GM06990 (cell line): ENCODE measurements around the gene DYRK2.

Experiments used
- DNase-seq: peaks from one replicate; pipeline ENCODE4 v3.0.0-alpha.2; 2011; ENCODE audit not compliant: insufficient read length; ENCODE audit errors: extremely low read depth
- H3K27me3 ChIP-seq: replicated peaks from 2 replicates; pipeline ENCODE4 v1.6.0; 2011; ENCODE audit warnings: low read length; ENCODE audit not compliant: control insufficient read depth, insufficient read depth
- H3K36me3 ChIP-seq: 2 replicates; pipeline ENCODE4 v1.5.1; 2011; ENCODE audit warnings: low read length; ENCODE audit not compliant: control insufficient read depth, insufficient read depth
- H3K4me3 ChIP-seq: replicated peaks from 2 replicates; pipeline ENCODE4 v1.5.1; 2011; ENCODE audit warnings: low read depth, mild to moderate bottlenecking, control low read depth, low read length
- TF ChIP-seq, protein P1 (sequence below): IDR thresholded peaks from 2 replicates; pipeline ENCODE4 v1.5.1; 2011; ENCODE audit warnings: low read length, control low read depth, mild to moderate bottlenecking, inconsistent platforms; ENCODE audit not compliant: insufficient read depth, poor library complexity, severe bottlenecking

Gene DYRK2

DNA sequence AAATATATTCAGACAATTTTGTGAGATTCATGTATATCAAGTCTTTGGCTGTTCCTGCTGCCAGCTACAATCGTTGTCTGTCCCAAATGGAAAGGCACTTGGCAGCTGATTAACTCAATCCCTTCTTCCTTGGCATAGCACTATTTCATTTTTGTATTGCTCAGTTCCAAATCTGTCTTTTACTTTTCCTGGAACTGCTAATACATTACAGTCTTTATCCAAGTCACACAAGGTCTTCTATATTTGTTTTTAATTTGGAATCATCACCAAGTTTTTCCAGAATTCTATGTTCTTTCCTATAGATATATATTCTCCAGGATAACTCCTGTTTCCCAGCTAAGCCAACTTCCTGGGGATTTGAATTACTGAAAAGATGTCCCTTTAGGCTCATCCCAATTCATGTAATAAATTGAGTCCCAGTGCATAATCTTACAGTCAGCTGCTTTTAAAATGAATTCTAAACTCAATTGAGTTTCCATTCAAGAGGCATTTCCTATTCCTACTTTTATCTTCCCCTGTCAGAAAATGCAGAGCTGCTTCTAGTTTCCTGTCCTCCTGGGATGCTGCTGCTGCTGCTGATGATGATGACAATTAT is 45.9 kb downstream of the DYRK2 start:
- Histone ChIP-seq H3K27me3 (no peaks in the 10 kb centered on the region), H3K36me3 (no peaks in the 10 kb centered on the region), H3K4me3 (no peak overlapping the region)
- no peak for DNase-seq
- TF ChIP-seq, protein P1, sequence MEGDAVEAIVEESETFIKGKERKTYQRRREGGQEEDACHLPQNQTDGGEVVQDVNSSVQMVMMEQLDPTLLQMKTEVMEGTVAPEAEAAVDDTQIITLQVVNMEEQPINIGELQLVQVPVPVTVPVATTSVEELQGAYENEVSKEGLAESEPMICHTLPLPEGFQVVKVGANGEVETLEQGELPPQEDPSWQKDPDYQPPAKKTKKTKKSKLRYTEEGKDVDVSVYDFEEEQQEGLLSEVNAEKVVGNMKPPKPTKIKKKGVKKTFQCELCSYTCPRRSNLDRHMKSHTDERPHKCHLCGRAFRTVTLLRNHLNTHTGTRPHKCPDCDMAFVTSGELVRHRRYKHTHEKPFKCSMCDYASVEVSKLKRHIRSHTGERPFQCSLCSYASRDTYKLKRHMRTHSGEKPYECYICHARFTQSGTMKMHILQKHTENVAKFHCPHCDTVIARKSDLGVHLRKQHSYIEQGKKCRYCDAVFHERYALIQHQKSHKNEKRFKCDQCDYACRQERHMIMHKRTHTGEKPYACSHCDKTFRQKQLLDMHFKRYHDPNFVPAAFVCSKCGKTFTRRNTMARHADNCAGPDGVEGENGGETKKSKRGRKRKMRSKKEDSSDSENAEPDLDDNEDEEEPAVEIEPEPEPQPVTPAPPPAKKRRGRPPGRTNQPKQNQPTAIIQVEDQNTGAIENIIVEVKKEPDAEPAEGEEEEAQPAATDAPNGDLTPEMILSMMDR: no peak

DNA sequence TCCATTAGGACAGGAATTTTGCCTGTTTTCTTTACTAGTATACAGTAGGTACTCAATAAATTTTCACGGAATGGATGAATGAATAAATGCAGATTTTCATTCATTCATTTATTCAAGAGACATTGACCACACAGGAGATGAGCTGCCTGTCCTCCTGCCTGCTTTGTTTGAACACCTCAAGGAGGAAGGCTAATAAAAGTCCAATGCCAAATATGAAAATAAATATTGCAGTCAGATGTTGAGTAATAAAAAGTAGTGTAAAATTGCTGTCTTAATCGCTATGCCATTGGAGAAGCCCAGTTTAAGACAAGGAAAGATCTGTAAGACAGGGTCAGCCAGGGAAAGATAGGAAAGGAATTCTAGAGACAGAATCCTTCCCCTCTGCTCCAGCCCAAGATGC is 47.4 kb downstream of the DYRK2 start:
- no peak overlapping the region for H3K4me3 ChIP-seq
- H3K27me3 ChIP-seq: no peaks in the 10 kb centered on the region
- no peak for DNase-seq
- H3K36me3 ChIP-seq: no peaks in the 10 kb centered on the region
- TF ChIP-seq, protein P1: no peak

DNA sequence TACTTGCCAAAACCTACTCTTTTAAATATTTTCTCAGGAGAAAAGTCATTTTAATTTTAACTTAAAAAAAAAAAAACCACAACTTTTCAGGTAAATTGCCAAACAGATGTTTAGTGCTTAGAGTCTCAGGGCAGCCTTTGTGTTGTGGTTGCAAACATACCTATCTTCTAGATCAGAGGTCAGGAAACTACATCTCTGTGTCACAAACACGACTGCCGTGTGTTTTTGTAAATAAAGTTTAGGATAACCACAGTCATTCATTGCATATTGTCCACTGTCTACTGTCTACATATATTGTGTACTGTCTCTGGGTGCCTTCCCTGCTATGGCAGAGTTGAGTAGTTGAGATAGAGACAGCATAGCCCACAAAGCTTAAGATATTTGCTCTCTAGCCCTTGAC is 48.9 kb downstream of the DYRK2 start:
- TF ChIP-seq, protein P1: no peak
- peak; percentile 14 for DNase-seq
- no peaks in the 10 kb centered on the region for H3K27me3 ChIP-seq
- no peaks in the 10 kb centered on the region for H3K36me3 ChIP-seq
- no peak overlapping the region for H3K4me3 ChIP-seq

DNA sequence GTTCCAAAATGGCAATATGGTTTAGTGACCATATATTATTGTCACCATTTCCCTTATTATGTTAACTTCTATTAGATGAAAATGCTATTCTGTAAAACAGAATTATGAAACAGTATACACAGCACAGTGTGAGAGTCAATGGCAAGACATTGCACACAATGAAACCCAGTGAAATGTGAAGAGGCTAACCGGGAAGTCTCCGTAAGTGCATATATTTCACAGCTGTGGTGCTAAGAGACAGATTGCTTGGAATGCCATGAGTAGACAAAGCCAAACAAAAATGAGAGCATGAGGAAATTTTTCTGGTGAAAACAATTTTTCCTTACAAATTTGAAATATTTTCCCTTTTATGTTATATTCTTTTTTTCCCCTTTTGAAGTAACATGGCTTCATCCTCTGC is 49.4 kb downstream of the DYRK2 start:
- TF ChIP-seq, protein P1: no peak
- DNase-seq: no peak
- H3K4me3 ChIP-seq: no peak overlapping the region

GRCh38 chr12:67698672-67699581 is 50.4 kb downstream of the DYRK2 start:
- TF ChIP-seq, protein P1: no peak
- DNase-seq: peak; percentile 80
- H3K36me3 ChIP-seq: no peaks in the 10 kb centered on the region
- H3K4me3 ChIP-seq: no peak overlapping the region; the same call in 1 of the 2 replicates
- H3K27me3 ChIP-seq: no peaks in the 10 kb centered on the region

More for the DNA sequence above, 49.4 kb downstream of the DYRK2 start:
- Histone ChIP-seq H3K36me3 (no peaks in the 10 kb centered on the region), H3K27me3 (no peaks in the 10 kb centered on the region)
